H1 (cell line): ENCODE data around the gene LYPD4. TPM values are rescaled to one million over a fixed set of nuclear protein-coding genes. Genes with fewer than 3 reads are reported as not detected.

Source experiments
- CTCF ChIA-PET: fragments of 300-600 bp; sonication (Branson Sonifier 250); formaldehyde crosslinking; loops from one replicate; lab custom pipeline; 2021; ENCODE audit not compliant: partially characterized antibody; lab: Charles Lee
- POLR2A ChIA-PET: fragments of 300-600 bp; sonication (Branson Sonifier 250); formaldehyde crosslinking; loops from one replicate; lab custom pipeline; 2021; ENCODE audit warnings: inconsistent platforms; ENCODE audit not compliant: partially characterized antibody; lab: Charles Lee
- DNase-seq, 2 experiments: peaks; one replicate each; pipeline versions ENCODE4 v3.0.0 to v3.0.0-alpha.2; 2010 to 2022; ENCODE audit warnings: low spot score in 2 of 2, low read depth in 1 of 2, mixed read lengths in 1 of 2
- FAIRE-seq: peaks from 2 replicates; lab custom pipeline; 2011; peaks lifted over from hg19 to GRCh38; lab: Jason Lieb, UNC
- H2AFZ ChIP-seq: 2 replicates; pipeline ENCODE4 v1.8.1; 2012; ENCODE audit warnings: low read length, inconsistent platforms
- H2AK5ac ChIP-seq: 2 replicates; pipeline ENCODE4 v1.6.1; 2013; ENCODE audit warnings: low read depth, low read length
- H2BK120ac ChIP-seq: replicated peaks from 2 replicates; pipeline ENCODE3; 2013; ENCODE audit warnings: low read depth, low read length, inconsistent platforms
- H2BK12ac ChIP-seq: 2 replicates; pipeline ENCODE4 v1.6.1; 2013; ENCODE audit warnings: low read depth, low read length
- H2BK15ac ChIP-seq: 2 replicates; pipeline ENCODE4 v1.6.1; 2013; ENCODE audit warnings: low read length
- H2BK20ac ChIP-seq: 2 replicates; pipeline ENCODE4 v1.6.1; 2013; ENCODE audit warnings: low read length
- H2BK5ac ChIP-seq: 2 replicates; pipeline ENCODE4 v1.6.1; 2013; ENCODE audit warnings: low read depth, low read length
- H3K14ac ChIP-seq: 2 replicates; pipeline ENCODE4 v1.6.1; 2013; ENCODE audit warnings: inconsistent platforms; ENCODE audit not compliant: insufficient read length
- H3K18ac ChIP-seq: 2 replicates; pipeline ENCODE4 v1.6.1; 2013; ENCODE audit warnings: low read length; ENCODE audit errors: extremely low read depth
- H3K23ac ChIP-seq: 2 replicates; pipeline ENCODE4 v1.6.1; 2013; ENCODE audit warnings: inconsistent platforms; ENCODE audit not compliant: insufficient read length
- H3K23me2 ChIP-seq: 2 replicates; pipeline ENCODE4 v1.6.1; 2013; ENCODE audit warnings: low read depth, low read length
- H3K27ac ChIP-seq: 2 replicates; pipeline ENCODE4 v1.6.1; 2011; ENCODE audit warnings: low read depth, low read length, inconsistent platforms
- H3K27me3 ChIP-seq, 4 experiments: replicated peaks in 1 of 4; 1 replicate in 1 of 4; 2 replicates in 3 of 4; pipeline versions ENCODE4 v1.6.1 to v1.8.1; 2011 to 2013; ENCODE audit warnings: low read length in 3 of 4, mild to moderate bottlenecking in 3 of 4, inconsistent platforms in 2 of 4, mixed read lengths in 2 of 4, moderate library complexity in 1 of 4; ENCODE audit not compliant: control insufficient read depth in 3 of 4, insufficient read depth in 3 of 4; ENCODE audit errors: extremely low read depth in 1 of 4
- H3K36me3 ChIP-seq, 4 experiments: 2 replicates each; pipeline versions ENCODE4 v1.6.1 to v1.8.1; 2011 to 2013; ENCODE audit warnings: mild to moderate bottlenecking in 4 of 4, low read length in 3 of 4, moderate library complexity in 2 of 4, control low read depth in 1 of 4, inconsistent platforms in 1 of 4; ENCODE audit not compliant: insufficient read depth in 4 of 4, control insufficient read depth in 2 of 4
- H3K4ac ChIP-seq: replicated peaks from 2 replicates; pipeline ENCODE3; 2013; ENCODE audit warnings: low read length, low read depth, mixed read lengths, inconsistent platforms; ENCODE audit not compliant: insufficient read length
- H3K4me1 ChIP-seq, 4 experiments: replicated peaks in 1 of 4; 1 replicate in 1 of 4; 2 replicates in 3 of 4; pipeline versions ENCODE4 v1.6.1 to v1.8.1; 2011 to 2013; ENCODE audit warnings: low read length in 3 of 4, inconsistent platforms in 2 of 4, mixed read lengths in 1 of 4; ENCODE audit not compliant: insufficient read depth in 4 of 4, control insufficient read depth in 3 of 4
- H3K4me2 ChIP-seq, 2 experiments: 2 replicates each; pipeline versions ENCODE4 v1.6.1 to v1.8.1; 2011 to 2013; ENCODE audit warnings: low read depth in 2 of 2, low read length in 2 of 2, control low read depth in 1 of 2, inconsistent platforms in 1 of 2, mild to moderate bottlenecking in 1 of 2; ENCODE audit not compliant: insufficient read depth in 1 of 2
- H3K4me3 ChIP-seq, 4 experiments: fragments of 200-600, 300-600 bp in 1 of 4; sonication (generic), shearing (Covaris generic), sonication (Bioruptor Twin) in 1 of 4; 2 replicates each; pipeline versions ENCODE4 v1.5.1 to v1.8.1; 2011 to 2016; ENCODE audit warnings: low read length in 4 of 4, low read depth in 3 of 4, control low read depth in 2 of 4, inconsistent platforms in 2 of 4, mild to moderate bottlenecking in 2 of 4, mixed read lengths in 1 of 4, moderate library complexity in 1 of 4; ENCODE audit not compliant: insufficient read depth in 2 of 4; ENCODE audit errors: extremely low read depth in 1 of 4
- H3K56ac ChIP-seq: replicated peaks from 2 replicates; pipeline ENCODE3; 2013; ENCODE audit warnings: low read depth, mild to moderate bottlenecking, mixed read lengths, low read length, inconsistent platforms; ENCODE audit not compliant: insufficient read length
- H3K79me1 ChIP-seq: 2 replicates; pipeline ENCODE4 v1.6.1; 2013; ENCODE audit warnings: low read depth, low read length, control low read depth
- H3K79me2 ChIP-seq, 2 experiments: 2 replicates each; pipeline versions ENCODE4 v1.6.1 to v1.8.1; 2012 to 2013; ENCODE audit warnings: low read length in 2 of 2, mild to moderate bottlenecking in 2 of 2, inconsistent platforms in 1 of 2; ENCODE audit not compliant: insufficient read depth in 2 of 2, control insufficient read depth in 1 of 2
- H3K9ac ChIP-seq, 4 experiments: replicated peaks in 1 of 4; 1 replicate in 1 of 4; 2 replicates in 3 of 4; pipeline versions ENCODE4 v1.6.1 to v1.8.1; 2011 to 2013; ENCODE audit warnings: low read depth in 3 of 4, low read length in 3 of 4, control low read depth in 2 of 4, mild to moderate bottlenecking in 2 of 4, moderate library complexity in 2 of 4, inconsistent platforms in 1 of 4; ENCODE audit errors: extremely low read depth in 1 of 4
- H3K9me3 ChIP-seq, 2 experiments: 2 replicates each; pipeline versions ENCODE4 v1.6.1 to v1.8.1; 2012 to 2013; ENCODE audit warnings: mild to moderate bottlenecking in 2 of 2, moderate library complexity in 2 of 2, control low read depth in 1 of 2, inconsistent platforms in 1 of 2, low read depth in 1 of 2, low read length in 1 of 2, mixed read lengths in 1 of 2; ENCODE audit not compliant: insufficient read depth in 2 of 2
- H4K20me1 ChIP-seq, 2 experiments: replicated peaks in 1 of 2; 2 replicates each; pipeline versions ENCODE3 to v1.8.1; 2011 to 2013; ENCODE audit warnings: inconsistent platforms in 2 of 2, low read length in 2 of 2, mild to moderate bottlenecking in 1 of 2; ENCODE audit not compliant: insufficient read depth in 2 of 2, control insufficient read depth in 1 of 2
- H4K5ac ChIP-seq: 2 replicates; pipeline ENCODE4 v1.6.1; 2013; ENCODE audit warnings: low read length, low read depth, mixed read lengths, inconsistent platforms; ENCODE audit not compliant: insufficient read length
- H4K8ac ChIP-seq: 2 replicates; pipeline ENCODE4 v1.8.0; 2013; ENCODE audit warnings: mild to moderate bottlenecking, moderate library complexity, low read length, inconsistent platforms; ENCODE audit not compliant: insufficient read depth; ENCODE audit errors: extremely low read depth
- H4K91ac ChIP-seq: replicated peaks from 2 replicates; pipeline ENCODE3; 2013; ENCODE audit warnings: low read length, mixed read lengths, inconsistent platforms; ENCODE audit not compliant: insufficient read length
- ASH2L ChIP-seq: fragments of 200-600, 300-600 bp; sonication (generic); IDR thresholded peaks from one replicate; pipeline ENCODE4 v1.7.1; 2017; ENCODE audit warnings: low read length
- EP300 ChIP-seq, 2 experiments: IDR thresholded peaks; 1 replicate in 1 of 2; 2 replicates in 1 of 2; pipeline ENCODE4 v1.6.1; 2011 to 2012; ENCODE audit warnings: low read depth in 2 of 2, low read length in 2 of 2, mild to moderate bottlenecking in 2 of 2, borderline replicate concordance in 1 of 2, inconsistent platforms in 1 of 2, moderate library complexity in 1 of 2
- MAFK ChIP-seq: IDR thresholded peaks from 2 replicates; pipeline ENCODE4 v1.6.1; 2012; ENCODE audit warnings: low read depth, mild to moderate bottlenecking, improper control_type of control experiment, low read length
- NRF1 ChIP-seq: IDR thresholded peaks from 2 replicates; pipeline ENCODE4 v1.6.1; 2011; ENCODE audit warnings: mild to moderate bottlenecking, low read depth, low read length, improper control_type of control experiment
- POLR2A ChIP-seq, 2 experiments: IDR thresholded peaks; 1 replicate in 1 of 2; 2 replicates in 1 of 2; pipeline ENCODE4 v1.6.1; 2011; ENCODE audit warnings: low read depth in 2 of 2, low read length in 2 of 2, mild to moderate bottlenecking in 2 of 2; ENCODE audit errors: control extremely low read depth in 1 of 2
- RAD21 ChIP-seq, 2 experiments: IDR thresholded peaks in 1 of 2; conservative IDR thresholded peaks in 1 of 2; 2 replicates each; pipeline ENCODE4 v1.6.1; 2011; ENCODE audit warnings: low read depth in 2 of 2, low read length in 2 of 2, improper control_type of control experiment in 1 of 2, inconsistent platforms in 1 of 2, mild to moderate bottlenecking in 1 of 2, moderate library complexity in 1 of 2
- RBBP5 ChIP-seq: IDR thresholded peaks from 2 replicates; pipeline ENCODE4 v1.7.1; 2012; ENCODE audit warnings: low read depth, mild to moderate bottlenecking, inconsistent platforms, low read length, moderate library complexity, borderline replicate concordance
- RFX5 ChIP-seq: IDR thresholded peaks from 2 replicates; pipeline ENCODE4 v1.6.1; 2011; ENCODE audit warnings: low read depth, low read length, improper control_type of control experiment, borderline replicate concordance
- SIRT6 ChIP-seq: IDR thresholded peaks from one replicate; pipeline ENCODE4 v1.7.1; 2012; ENCODE audit warnings: low read length, inconsistent platforms
- TAF1 ChIP-seq: IDR thresholded peaks from 2 replicates; pipeline ENCODE4 v1.6.1; 2011; ENCODE audit warnings: mild to moderate bottlenecking, low read depth, low read length
- TAF7 ChIP-seq: optimal IDR thresholded peaks from 2 replicates; pipeline ENCODE3; 2011; ENCODE audit warnings: low read depth, mild to moderate bottlenecking, inconsistent platforms, low read length, moderate library complexity, borderline replicate concordance
- TEAD4 ChIP-seq: IDR thresholded peaks from 2 replicates; pipeline ENCODE4 v1.6.1; 2012; ENCODE audit warnings: low read depth, low read length, inconsistent platforms, mixed read lengths
- WGBS, 2 experiments: shearing (Covaris generic) in 1 of 2; methylation state at CpG; one replicate each; pipeline versions ENCODE4 v1.1.6 to v1.1.7; 2013 to 2015; ENCODE audit warnings: low lambda C conversion rate in 2 of 2, mixed read lengths in 2 of 2, inconsistent platforms in 1 of 2, low coverage in 1 of 2, missing lambda C conversion rate in 1 of 2; ENCODE audit not compliant: insufficient replicate concordance in 2 of 2, insufficient coverage in 1 of 2, insufficient read length in 1 of 2; ENCODE audit errors: extremely low coverage in 1 of 2, missing lambda C conversion rate in 1 of 2; 5-methylcytosine and 5-hydroxymethylcytosine counted together
- polyA plus RNA-seq, 7 experiments: library from polyadenylated mRNA; depleted of rRNA in 3 of 7; stranded (reverse) in 5 of 7; unstranded in 2 of 7; fragments of >200 nt in 5 of 7; fragments of 200-250 nt in 2 of 7; gene quantifications; 1 replicate in 5 of 7; 2 replicates in 1 of 7; 4 replicates in 1 of 7; pipeline versions ENCODE4 v1.2.1 to v1.2.3, GENCODE V29; 2011 to 2013; ENCODE audit warnings: missing spikeins in 2 of 7, mixed read lengths in 2 of 7
- total RNA-seq: library from RNA; stranded (reverse); fragmentation: NEBNext Ultra II Directional; extraction: Animal tissue kit (Norgen Biotek cat#: 25700); gene quantifications from 2 replicates; pipeline ENCODE4 v1.2.1, GENCODE V29; 2021
- TF ChIP-seq, protein P1 (sequence below): IDR thresholded peaks from 2 replicates; pipeline ENCODE4 v1.6.1; 2011; ENCODE audit warnings: low read depth, mild to moderate bottlenecking, low read length; ENCODE audit not compliant: insufficient read depth

Gene LYPD4
- total and polyA plus RNA-seq, 2 of the 8 experiments (the other 6 are each of a cell fraction or from before 2014, with no cell fraction given) = 0.06 TPM; not detected in 1

DNA sequence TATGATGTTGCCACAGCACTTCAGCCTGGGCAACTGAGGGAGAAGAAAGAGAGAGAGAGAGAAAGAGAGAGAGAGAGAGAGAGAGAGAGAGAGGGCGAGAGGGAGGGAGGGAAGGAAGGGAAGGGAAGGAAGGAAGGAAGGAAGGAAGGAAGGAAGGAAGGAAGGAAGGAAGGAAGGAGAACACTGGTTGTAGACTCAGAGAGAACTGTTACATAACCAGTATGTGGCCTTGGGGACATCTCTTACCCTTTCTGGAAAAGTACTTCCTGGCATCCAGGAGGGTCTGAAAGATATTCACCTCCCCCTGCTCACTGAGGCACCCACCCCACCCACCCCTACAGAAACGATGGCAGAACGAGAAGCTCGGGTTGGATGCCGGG lies 35.8 kb upstream of the LYPD4 start:
- H3K27me3 ChIP-seq = peaks cover 1 to 19% (median 17%) of the 10 kb centered on the region in 4 experiments; a peak in 6 of 7 replicates
- no peak overlapping the region for H2BK5ac ChIP-seq
- H3K4me3 ChIP-seq = no peak overlapping the region
- 80% methylated on average over 5 of the region's 5 CpGs; no CpG with 5 or more reads in 1 of the 2 experiments for WGBS, 2 experiments
- H2BK12ac ChIP-seq = no peak overlapping the region
- no peak overlapping the region for H4K5ac ChIP-seq
- H3K79me2 ChIP-seq = peaks cover 0 to 3% of the 10 kb centered on the region in 2 experiments; a peak in 1 of 4 replicates
- no peak overlapping the region for H3K27ac ChIP-seq
- no peak overlapping the region for H2BK120ac ChIP-seq
- H3K4me1 ChIP-seq = peaks cover 0 to 5% (median 2%) of the 10 kb centered on the region in 4 experiments; a peak in 5 of 7 replicates
- no peak for DNase-seq
- no peak for FAIRE-seq
- no peak overlapping the region for H3K4ac ChIP-seq
- no peak overlapping the region for H3K4me2 ChIP-seq
- no peaks in the 10 kb centered on the region for H3K9me3 ChIP-seq
- ChIA-PET CTCF (interaction anchor here (0.7 to 1.6 kb wide), 4 partner anchors 48 to 508 kb away, joined by 3 to 4 read pairs (median 3); partner anchors contain the start of gene ERFL), POLR2A (interaction anchor here (0.7 to 13.9 kb wide), 4 partner anchors 12 to 441 kb away, joined by 4 to 298 read pairs (median 6); partner anchors contain the start of gene RPS19)
- no peak overlapping the region for H3K18ac ChIP-seq
- H4K91ac ChIP-seq = no peak overlapping the region
- no peak overlapping the region for H2AFZ ChIP-seq
- H3K14ac ChIP-seq = no peak overlapping the region
- no peaks in the 10 kb centered on the region for H3K36me3 ChIP-seq
- no peak overlapping the region for H3K56ac ChIP-seq
- H3K23me2 ChIP-seq = peaks cover 16% of the 10 kb centered on the region; the same call in 1 of the 2 replicates
- no peaks in the 10 kb centered on the region for H4K20me1 ChIP-seq
- no peak overlapping the region for H3K9ac ChIP-seq
- peaks cover 2% of the 10 kb centered on the region; the same call in 1 of the 2 replicates for H3K79me1 ChIP-seq
- H2AK5ac ChIP-seq = no peak overlapping the region
- H3K23ac ChIP-seq = no peak overlapping the region
- H4K8ac ChIP-seq = no peak overlapping the region
- no peak overlapping the region for H2BK15ac ChIP-seq
- H2BK20ac ChIP-seq = no peak overlapping the region
- no peak for TF ChIP-seq EP300 (IDR thresholded peaks at IDR 0.05; ENCODE audit: borderline replicate concordance in 1 of 2, low read depth in 2 of 2, low read length in 2 of 2)
- no peak for TF ChIP-seq TEAD4
- no peak for TF ChIP-seq TAF1
- TF ChIP-seq SIRT6 = no peak
- TF ChIP-seq RFX5 = no peak
- TF ChIP-seq TAF7 = no peak
- TF ChIP-seq NRF1 = no peak
- no peak for TF ChIP-seq POLR2A (IDR thresholded peaks at IDR 0.05; ENCODE audit: control extremely low read depth in 1 of 2, low read depth in 2 of 2, low read length in 2 of 2)
- no peak for TF ChIP-seq MAFK
- no peak for TF ChIP-seq ASH2L
- TF ChIP-seq, protein P1, sequence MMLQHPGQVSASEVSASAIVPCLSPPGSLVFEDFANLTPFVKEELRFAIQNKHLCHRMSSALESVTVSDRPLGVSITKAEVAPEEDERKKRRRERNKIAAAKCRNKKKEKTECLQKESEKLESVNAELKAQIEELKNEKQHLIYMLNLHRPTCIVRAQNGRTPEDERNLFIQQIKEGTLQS = no peak
- TF ChIP-seq RBBP5 = no peak
- no peak for TF ChIP-seq RAD21 (IDR thresholded peaks at IDR 0.05 in 1 of 2, conservative IDR thresholded peaks at IDR 0.05 in 1 of 2; ENCODE audit: low read depth in 2 of 2, low read length in 2 of 2)
